Activated CD4-positive, alpha-beta memory T cell treated with anti-CD3 and anti-CD28 coated beads for 36 hours (primary cell): ENCODE data around the gene ISG20L2. TPM values are rescaled to one million over a fixed set of nuclear protein-coding genes. Genes with fewer than 3 reads are reported as not detected.

ENCODE experiments used
- CTCF ChIA-PET: fragments of 350-600 bp; sonication (Branson Sonifier 250); formaldehyde crosslinking; loops from one replicate; lab custom pipeline; 2021; ENCODE audit warnings: antibody characterized with exemption, inconsistent platforms; lab: Charles Lee
- POLR2A ChIA-PET: fragments of 350-600 bp; sonication (Branson Sonifier 250); formaldehyde crosslinking; loops from one replicate; lab custom pipeline; 2021; ENCODE audit warnings: antibody characterized with exemption; lab: Charles Lee
- DNase-seq: peaks from one replicate; pipeline ENCODE4 v3.0.0-alpha.2; 2020
- H3K27ac Mint-ChIP-seq: one replicate; pipeline ENCODE4 v1.8.0; 2021; ENCODE audit warnings: mixed read lengths
- H3K27me3 Mint-ChIP-seq: one replicate; pipeline ENCODE4 v1.8.0; 2021; ENCODE audit warnings: mixed read lengths
- H3K36me3 Mint-ChIP-seq: one replicate; pipeline ENCODE4 v1.8.0; 2021; ENCODE audit warnings: mixed read lengths
- H3K4me1 Mint-ChIP-seq: one replicate; pipeline ENCODE4 v1.8.0; 2021; ENCODE audit warnings: low read depth, mixed read lengths
- H3K4me3 Mint-ChIP-seq: one replicate; pipeline ENCODE4 v1.8.0; 2021; ENCODE audit warnings: mild to moderate bottlenecking, mixed read lengths
- H3K9me3 Mint-ChIP-seq: one replicate; pipeline ENCODE4 v1.8.0; 2021; ENCODE audit warnings: mixed read lengths
- intact Hi-C: fragments of 100-400 bp; cut with micrococcal nuclease; formaldehyde crosslinking; loops from one replicate; pipeline ENCODE4 v1.15.1; 2023
- total RNA-seq, 2 experiments: library from RNA; stranded (reverse); gene quantifications; one replicate each; pipeline ENCODE4 v1.2.3, GENCODE V29; 2021

Gene ISG20L2
- total RNA-seq, 2 experiments from 2014 or later: 35.6 to 36.8 TPM

DNA sequence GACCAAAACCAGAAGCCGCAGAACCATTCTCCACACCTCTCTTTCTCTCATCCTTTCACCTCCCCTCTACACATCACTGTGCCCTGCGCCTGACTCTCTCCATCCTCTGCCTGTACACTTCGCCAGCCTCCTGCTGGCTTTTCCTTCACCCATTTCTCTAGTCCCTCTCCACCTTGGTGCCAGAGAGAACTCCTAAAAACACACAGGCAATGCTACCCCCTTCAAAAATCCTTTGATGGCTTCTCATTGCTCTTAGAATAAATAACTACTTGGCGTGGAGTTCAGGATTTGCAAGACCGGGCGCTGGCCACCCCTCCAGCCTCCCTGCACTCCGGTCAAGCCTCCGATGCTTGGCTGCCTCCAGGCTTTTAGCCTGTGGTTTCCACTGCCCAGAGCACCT, 31.8 kb downstream of the ISG20L2 start:
- CTCF ChIA-PET: interaction anchor here (36.2 kb wide), 1 partner anchor 18 kb away, joined by 1179 read pairs; the partner anchor contains the start of genes CRABP2, ISG20L2 and METTL25B
- intact Hi-C loops: no loop called here
- Mint-ChIP-seq H3K36me3 (no peaks in the 10 kb centered on the region), H3K9me3 (no peaks in the 10 kb centered on the region), H3K4me1 (peaks cover 6% of the 10 kb centered on the region), H3K27ac (no peak overlapping the region), H3K27me3 (peaks cover 45% of the 10 kb centered on the region), H3K4me3 (no peak overlapping the region)
- DNase-seq: no peak
- POLR2A ChIA-PET: no interaction called here

DNA sequence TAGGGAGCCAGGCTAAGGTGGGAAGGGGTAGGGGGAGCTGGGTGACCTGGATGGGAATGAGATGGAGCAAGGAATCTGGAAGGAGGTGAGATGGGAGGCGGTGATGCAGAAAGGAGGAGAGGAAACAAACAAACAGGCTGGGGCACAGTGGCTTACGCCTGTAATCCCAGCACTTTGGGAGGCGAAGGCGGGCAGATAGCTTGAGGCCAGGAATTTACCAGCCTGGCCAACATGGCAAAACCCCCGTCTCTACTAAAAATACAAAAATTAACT, 33.9 kb downstream of the ISG20L2 start:
- DNase-seq: no peak
- ChIA-PET POLR2A (interaction anchor here (0.6 kb wide), 1 partner anchor 72 kb away, joined by 5 read pairs; no protein-coding TSS in a partner anchor), CTCF (interaction anchor here (0.6 to 36.2 kb wide), 3 partner anchors 20 to 167 kb away, joined by 3 to 1179 read pairs (median 3); partner anchors contain the start of genes CRABP2, ISG20L2 and METTL25B)
- intact Hi-C loops: no loop called here
- H3K4me3 Mint-ChIP-seq: no peak overlapping the region
- no peak overlapping the region for H3K27ac Mint-ChIP-seq
- no peaks in the 10 kb centered on the region for H3K36me3 Mint-ChIP-seq
- peaks cover 61% of the 10 kb centered on the region for H3K27me3 Mint-ChIP-seq
- peaks cover 8% of the 10 kb centered on the region for H3K4me1 Mint-ChIP-seq
- H3K9me3 Mint-ChIP-seq: no peaks in the 10 kb centered on the region

DNA sequence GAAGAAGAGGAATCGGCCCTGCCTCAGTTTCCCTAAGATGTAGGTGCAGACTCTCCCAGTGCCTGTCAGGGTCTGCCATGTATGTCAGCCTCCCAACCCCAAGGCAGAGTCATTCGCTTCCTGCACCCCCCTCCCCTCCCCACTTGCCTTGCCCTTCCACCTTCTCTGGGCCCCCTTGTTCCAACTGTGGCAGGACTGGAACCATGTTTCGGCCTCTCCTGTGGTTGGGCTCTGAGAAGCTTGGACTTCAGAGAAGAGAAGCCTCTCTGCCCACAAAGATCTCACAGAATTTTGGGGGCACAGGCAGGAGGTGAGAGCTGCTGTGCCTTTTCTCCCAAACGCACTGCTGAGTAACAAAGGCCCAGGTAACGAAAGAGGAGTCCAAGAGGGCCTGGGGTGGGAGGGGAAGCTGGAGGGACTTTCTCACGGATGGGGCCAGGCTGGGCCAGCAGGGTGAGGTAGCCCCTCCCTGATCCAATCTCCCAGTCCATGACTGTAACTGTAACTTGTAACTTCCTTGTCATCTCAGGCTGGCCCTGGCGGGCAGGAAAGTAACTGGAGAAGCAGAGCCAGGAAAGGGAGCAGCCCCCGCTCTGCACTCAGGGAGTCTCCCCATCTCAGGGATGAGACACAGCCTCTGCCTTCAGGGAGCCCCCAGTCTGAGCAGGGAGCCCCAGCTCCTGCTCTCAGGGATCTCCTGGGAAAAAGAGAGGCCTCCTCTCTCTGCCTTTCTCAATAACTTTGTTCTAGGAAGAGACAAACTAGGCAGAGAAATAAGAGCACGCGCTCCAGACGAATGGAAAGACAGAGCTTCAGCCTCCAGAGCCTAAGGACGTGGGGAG, 34.5 kb downstream of the ISG20L2 start:
- no peak for DNase-seq
- H3K4me1 Mint-ChIP-seq: peaks cover 10% of the 10 kb centered on the region
- H3K27ac Mint-ChIP-seq: no peak overlapping the region
- no peaks in the 10 kb centered on the region for H3K36me3 Mint-ChIP-seq
- peaks cover 62% of the 10 kb centered on the region for H3K27me3 Mint-ChIP-seq
- intact Hi-C loops: no loop called here
- ChIA-PET CTCF (interaction anchor here (1.2 to 36.2 kb wide), 3 partner anchors 17 to 166 kb away, joined by 3 to 1179 read pairs (median 3); partner anchors contain the start of genes CRABP2, ISG20L2, METTL25B and NES), POLR2A (interaction anchor here (0.6 kb wide), 1 partner anchor 73 kb away, joined by 5 read pairs; no protein-coding TSS in a partner anchor)
- H3K9me3 Mint-ChIP-seq: no peaks in the 10 kb centered on the region
- no peak overlapping the region for H3K4me3 Mint-ChIP-seq

DNA sequence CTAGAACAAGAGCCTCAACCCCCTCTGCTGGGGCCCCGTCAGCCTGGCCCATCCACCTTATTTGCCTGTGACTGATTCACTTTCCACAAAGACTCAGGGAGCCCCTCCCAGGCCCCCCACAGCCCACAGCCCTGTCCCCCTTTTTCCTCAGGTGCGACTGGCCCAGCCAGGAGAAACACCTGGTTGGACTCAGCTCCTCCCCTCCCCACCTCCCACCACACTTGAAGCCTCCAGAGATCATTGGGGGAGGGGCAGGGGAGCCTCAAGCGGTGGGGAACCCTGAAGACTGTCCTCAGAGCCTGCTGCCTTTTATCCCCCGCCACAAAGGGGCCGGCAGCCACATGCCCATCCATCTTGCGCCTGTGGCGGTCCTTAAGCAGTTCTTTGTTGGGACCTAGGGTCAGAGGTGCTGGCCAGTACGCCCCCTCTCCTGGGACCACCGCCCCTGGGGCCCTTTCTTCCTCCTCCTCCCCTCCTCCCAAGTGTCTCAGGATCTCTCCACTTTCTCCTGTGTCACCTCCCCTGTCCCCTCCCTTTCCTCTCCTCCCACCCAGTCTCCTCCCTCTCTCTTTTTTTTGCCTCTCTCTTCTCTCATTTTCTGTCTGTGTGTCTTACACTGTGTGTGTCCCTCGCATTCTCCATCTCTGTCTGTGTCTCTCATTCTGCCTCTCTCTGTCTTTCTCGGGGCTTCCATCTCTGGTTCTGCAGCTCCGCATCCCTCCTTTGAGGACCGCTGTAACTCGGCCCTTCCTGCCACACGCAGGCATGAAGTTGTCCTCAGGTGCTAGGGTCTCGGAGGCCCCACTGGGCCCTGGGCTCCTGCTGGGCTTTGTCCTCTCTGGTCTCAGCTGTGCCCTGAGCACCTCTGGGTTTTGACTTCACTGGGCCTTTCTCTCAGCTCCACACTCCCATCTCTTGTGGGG, 35.4 kb downstream of the ISG20L2 start:
- intact Hi-C loops: no loop called here
- H3K27me3 Mint-ChIP-seq: peaks cover 68% of the 10 kb centered on the region
- H3K27ac Mint-ChIP-seq: no peak overlapping the region
- ChIA-PET POLR2A (no interaction called here), CTCF (interaction anchor here (1.2 to 36.2 kb wide), 3 partner anchors 16 to 198 kb away, joined by 3 to 1179 read pairs (median 58); partner anchors contain the start of genes CRABP2, ISG20L2, METTL25B and NES)
- no peaks in the 10 kb centered on the region for H3K36me3 Mint-ChIP-seq
- peaks cover 10% of the 10 kb centered on the region for H3K4me1 Mint-ChIP-seq
- no peak for DNase-seq
- H3K9me3 Mint-ChIP-seq: no peaks in the 10 kb centered on the region
- no peak overlapping the region for H3K4me3 Mint-ChIP-seq

DNA sequence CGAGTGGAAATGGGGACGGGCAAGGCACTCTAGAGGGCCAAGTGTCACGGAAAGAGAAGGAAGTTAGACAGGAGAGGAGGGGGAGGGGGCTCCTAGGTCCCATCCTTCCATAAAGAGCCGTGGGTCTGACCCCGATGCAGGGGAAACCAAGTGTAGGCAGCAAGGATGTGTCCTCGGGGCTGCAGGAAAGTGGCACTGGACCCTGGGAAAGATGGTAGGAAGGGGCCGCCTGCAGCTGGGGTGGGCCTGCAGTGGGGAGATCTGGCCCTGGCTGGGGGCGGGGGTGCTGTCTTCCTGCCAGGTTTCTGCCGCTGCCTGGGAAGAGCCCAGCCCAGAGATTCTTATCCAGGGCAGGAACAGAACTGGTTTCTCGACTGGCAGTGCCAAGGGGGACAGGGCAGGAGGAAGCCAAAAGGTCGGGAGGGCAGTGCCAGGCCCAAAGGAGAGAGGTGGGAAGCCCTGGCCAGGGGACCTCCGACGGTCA, 36.1 kb downstream of the ISG20L2 start:
- Mint-ChIP-seq H3K36me3 (no peaks in the 10 kb centered on the region), H3K27ac (no peak overlapping the region), H3K4me3 (no peak overlapping the region), H3K27me3 (peaks cover 65% of the 10 kb centered on the region), H3K9me3 (no peaks in the 10 kb centered on the region), H3K4me1 (peaks cover 10% of the 10 kb centered on the region)
- POLR2A ChIA-PET: no interaction called here
- DNase-seq: no peak
- CTCF ChIA-PET: interaction anchor here (4.3 to 36.2 kb wide), 3 partner anchors 22 to 199 kb away, joined by 58 to 1179 read pairs (median 78); partner anchors contain the start of genes CRABP2, ISG20L2, METTL25B and NTRK1
- intact Hi-C loops: no loop called here

DNA sequence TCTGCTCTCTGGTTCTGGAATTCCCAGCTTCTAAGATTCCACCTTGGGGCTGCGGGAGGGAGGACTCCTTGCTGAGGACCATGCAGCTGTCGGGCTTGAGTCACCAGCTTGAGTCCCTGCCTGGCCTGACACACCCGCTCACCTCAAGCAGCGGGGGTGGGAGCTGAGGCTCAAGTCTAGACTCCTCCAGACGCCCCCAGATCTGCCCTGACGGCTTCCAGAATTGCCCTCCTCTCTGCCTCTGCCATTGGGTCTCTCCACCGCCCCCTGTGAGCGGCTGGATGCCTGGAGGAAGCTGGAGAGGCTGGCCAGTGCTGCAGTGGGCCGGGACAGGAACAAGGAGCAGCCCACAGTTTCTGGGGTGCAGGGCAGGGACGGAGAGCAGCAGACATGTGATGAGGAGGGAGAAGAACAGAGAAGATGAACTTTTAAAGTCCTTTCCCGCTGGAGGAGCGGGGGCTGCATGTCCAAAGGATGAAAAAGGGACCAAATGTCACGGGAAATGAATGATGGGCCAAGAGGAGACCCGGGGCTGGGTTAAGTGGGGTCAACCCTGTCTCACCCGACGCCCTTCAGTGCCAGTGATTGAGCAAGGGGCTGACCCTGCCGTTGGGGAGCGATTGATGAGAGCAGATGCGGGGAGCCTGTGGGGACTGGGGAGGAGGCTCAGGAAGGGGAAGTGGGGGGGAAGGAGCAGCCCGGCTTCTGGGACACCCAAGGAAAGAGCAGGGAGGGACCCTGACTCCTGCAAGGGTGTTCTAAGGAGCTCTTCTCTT, 36.7 kb downstream of the ISG20L2 start:
- H3K27ac Mint-ChIP-seq: no peak overlapping the region
- POLR2A ChIA-PET: no interaction called here
- H3K36me3 Mint-ChIP-seq: no peaks in the 10 kb centered on the region
- CTCF ChIA-PET: interaction anchor here (0.9 to 36.2 kb wide), 7 partner anchors 15 to 199 kb away, joined by 3 to 1179 read pairs (median 37); partner anchors contain the start of genes CRABP2, ISG20L2, METTL25B and NES
- no peak overlapping the region for H3K4me3 Mint-ChIP-seq
- peaks cover 10% of the 10 kb centered on the region for H3K4me1 Mint-ChIP-seq
- intact Hi-C loops: no loop called here
- H3K9me3 Mint-ChIP-seq: no peaks in the 10 kb centered on the region
- peaks cover 61% of the 10 kb centered on the region for H3K27me3 Mint-ChIP-seq
- no peak for DNase-seq

DNA sequence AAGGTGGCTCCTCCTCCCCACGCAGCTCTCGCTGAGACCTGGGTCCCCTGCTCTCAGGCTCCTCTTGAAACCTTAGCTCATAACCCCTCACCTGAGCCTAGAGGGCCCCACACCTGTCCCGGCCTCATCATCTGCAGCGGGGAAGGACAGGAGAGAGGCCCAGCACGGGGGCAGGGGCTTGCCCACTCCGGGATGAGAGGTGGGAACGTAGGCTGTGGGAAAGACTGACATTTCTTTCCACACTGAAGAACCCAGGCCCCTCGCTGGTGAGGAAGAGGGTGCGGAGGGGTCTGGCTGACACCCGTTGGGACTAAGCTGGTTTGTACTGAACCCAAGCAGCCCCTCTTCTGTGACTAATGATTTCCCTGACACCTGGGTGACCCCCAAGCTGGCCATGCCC, 37.4 kb downstream of the ISG20L2 start:
- Mint-ChIP-seq H3K4me3 (no peak overlapping the region), H3K27me3 (peaks cover 57% of the 10 kb centered on the region), H3K9me3 (no peaks in the 10 kb centered on the region), H3K27ac (no peak overlapping the region), H3K36me3 (no peaks in the 10 kb centered on the region), H3K4me1 (peaks cover 10% of the 10 kb centered on the region)
- ChIA-PET CTCF (interaction anchor here (0.9 to 36.2 kb wide), 15 partner anchors 11 to 238 kb away, joined by 3 to 1179 read pairs (median 18); partner anchors contain the start of genes CRABP2, ISG20L2, METTL25B and NES), POLR2A (interaction anchor here (2.4 to 2.5 kb wide), 2 partner anchors 15 to 38 kb away, joined by 10 to 14 read pairs; partner anchors contain the start of genes CRABP2, ISG20L2 and METTL25B)
- intact Hi-C loops: no loop called here
- DNase-seq: no peak

DNA sequence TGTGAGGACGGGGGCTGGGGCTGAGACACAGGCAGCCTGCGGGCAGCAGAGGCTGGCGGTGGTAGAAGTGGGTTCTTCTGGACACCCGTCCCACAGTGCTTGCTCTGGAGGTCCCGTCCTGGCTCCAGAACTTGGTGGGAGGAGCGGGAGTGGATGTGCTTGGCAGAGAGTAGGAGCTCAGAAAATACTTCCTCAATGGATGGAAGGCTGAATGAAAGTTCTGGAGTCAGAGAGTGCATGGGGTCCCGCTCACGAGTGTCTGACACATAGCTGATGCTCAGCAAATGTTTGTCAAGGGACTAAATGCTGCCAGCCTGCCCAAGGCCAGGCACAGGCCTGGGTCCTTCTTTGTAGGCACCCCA, 37.9 kb downstream of the ISG20L2 start:
- POLR2A ChIA-PET: interaction anchor here (1.9 to 2.5 kb wide), 3 partner anchors 15 to 38 kb away, joined by 10 to 14 read pairs (median 13); partner anchors contain the start of genes CRABP2, ISG20L2 and METTL25B
- intact Hi-C loops: no loop called here
- DNase-seq: no peak
- Mint-ChIP-seq H3K27ac (no peak overlapping the region), H3K4me1 (peaks cover 10% of the 10 kb centered on the region), H3K9me3 (no peaks in the 10 kb centered on the region), H3K36me3 (no peaks in the 10 kb centered on the region), H3K4me3 (no peak overlapping the region), H3K27me3 (peaks cover 57% of the 10 kb centered on the region)
- CTCF ChIA-PET: interaction anchor here (1.1 to 36.2 kb wide), 28 partner anchors 11 to 383 kb away, joined by 3 to 1179 read pairs (median 10); partner anchors contain the start of genes CRABP2, ISG20L2, METTL25B and MRPL24

DNA sequence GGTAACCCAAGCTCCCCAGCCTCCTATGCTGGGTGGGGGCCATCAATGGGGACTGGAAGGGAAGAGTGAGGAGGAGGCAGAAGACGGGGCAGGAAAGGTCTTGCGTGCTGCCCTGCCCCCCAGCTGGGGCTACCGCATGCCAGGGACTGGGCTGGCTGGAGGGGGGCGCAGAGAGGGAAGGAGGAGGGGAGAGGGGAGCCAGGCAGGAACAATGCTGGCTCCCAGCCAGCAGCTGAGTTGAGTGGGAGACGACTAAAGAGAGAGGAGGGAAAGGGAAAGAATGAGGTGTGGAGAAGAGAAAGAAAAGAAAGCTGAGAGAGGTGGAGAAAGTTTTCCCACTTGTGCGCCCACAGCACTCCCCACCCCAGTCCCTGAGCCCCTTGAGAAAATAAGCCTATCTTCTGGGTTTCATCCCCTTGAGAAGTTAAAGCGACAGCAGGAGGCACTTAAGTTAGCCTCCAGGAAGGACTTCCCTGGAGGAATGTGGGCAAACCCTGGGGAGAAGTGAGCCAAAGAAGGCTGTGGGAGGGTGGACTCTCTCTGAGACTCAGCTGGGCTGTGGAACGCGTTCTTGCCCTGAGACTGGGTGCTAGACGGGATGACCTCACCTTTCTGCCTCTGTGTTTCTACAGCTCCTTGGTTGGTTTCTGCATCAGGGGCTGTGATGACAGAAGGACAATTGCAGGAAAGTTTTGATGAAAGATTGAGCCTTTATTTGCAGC, 38.5 kb downstream of the ISG20L2 start:
- CTCF ChIA-PET: interaction anchor here (0.5 to 36.2 kb wide), 57 partner anchors 10 to 384 kb away, joined by 3 to 1179 read pairs (median 4); partner anchors contain the start of genes CRABP2, HDGF, ISG20L2 and METTL25B
- Mint-ChIP-seq H3K4me1 (peaks cover 10% of the 10 kb centered on the region), H3K4me3 (no peak overlapping the region), H3K9me3 (no peaks in the 10 kb centered on the region), H3K27me3 (peaks cover 58% of the 10 kb centered on the region), H3K36me3 (no peaks in the 10 kb centered on the region), H3K27ac (no peak overlapping the region)
- DNase-seq: no peak
- intact Hi-C loops: loop anchor here (1.0 to 10.0 kb wide), 4 partner anchors 15 to 205 kb away; partner anchors contain the start of genes CRABP2, NTRK1 and PEAR1
- POLR2A ChIA-PET: interaction anchor here (1.0 to 2.5 kb wide), 7 partner anchors 16 to 112 kb away, joined by 4 to 14 read pairs (median 6); partner anchors contain the start of genes CRABP2, ISG20L2 and METTL25B
